Peyer's patch (tissue), 4 donors: ENCODE measurements around the gene YDJC.

ENCODE experiments used
- CTCF ChIP-seq, 6 experiments: fragments of 450-650 bp in 4 of 6; fragments of 200-600 bp in 2 of 6; sonication (generic) in 1 of 6; IDR thresholded peaks; one replicate each; pipeline ENCODE4 v1.5.1; 2017 to 2019; ENCODE audit warnings: antibody characterized with exemption in 6 of 6, mild to moderate bottlenecking in 3 of 6, moderate library complexity in 1 of 6
- POLR2A ChIP-seq, 2 donors: fragments of 450-650 bp; IDR thresholded peaks; one replicate each; pipeline ENCODE4 v1.5.1; 2017; ENCODE audit warnings: antibody characterized with exemption in 2 of 2, mild to moderate bottlenecking in 2 of 2, moderate library complexity in 2 of 2

DNA sequence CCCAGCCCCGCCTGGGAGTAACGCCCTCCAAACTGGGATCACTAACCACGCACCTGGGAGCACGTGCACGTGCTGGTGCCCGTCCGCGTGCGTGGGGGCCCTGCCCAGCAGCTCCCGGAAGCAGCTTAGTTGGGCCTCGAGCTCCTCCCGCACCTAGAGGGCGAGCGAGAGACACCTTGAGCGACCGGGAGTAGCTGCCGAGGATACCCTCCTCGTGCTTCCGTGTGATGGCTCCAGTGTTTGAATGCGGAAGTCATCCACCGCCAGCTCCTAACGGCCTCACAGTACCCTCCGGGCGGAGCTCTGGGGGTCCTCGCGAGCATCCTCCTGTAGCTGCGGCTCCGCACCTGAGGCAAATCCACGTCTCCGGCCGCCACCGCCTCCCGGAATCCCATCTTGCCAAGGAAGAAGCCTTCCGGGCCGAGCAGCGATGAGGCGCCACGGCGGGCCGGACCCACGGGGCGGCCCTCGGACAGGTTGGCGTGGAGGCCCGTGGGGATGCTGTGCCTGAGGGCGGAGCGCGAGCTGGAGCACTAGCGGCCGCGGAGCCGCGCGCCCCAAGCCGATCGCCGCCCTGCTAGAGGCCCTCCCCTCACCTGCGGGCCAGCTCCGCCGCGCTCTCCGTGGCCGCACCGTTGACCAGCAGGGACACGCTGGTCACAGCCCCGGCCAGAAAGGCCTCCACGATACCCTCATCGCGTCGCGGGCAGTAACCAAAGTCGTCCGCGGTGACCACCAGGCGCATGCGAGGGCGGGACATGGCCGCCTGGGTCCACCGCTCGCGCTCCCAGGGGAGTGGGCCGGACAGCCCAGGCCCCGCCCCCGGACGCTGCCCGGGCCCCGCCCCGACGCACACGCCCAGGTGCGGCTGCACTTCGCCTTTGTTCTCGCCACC lies at the start of gene YDJC:
- TF ChIP-seq CTCF (IDR thresholded peaks at IDR 0.05) (peak; percentile 44 to 95 (median 64)), POLR2A (IDR thresholded peaks at IDR 0.05) (peak; percentile 62 to 65)
